ENCODE results near the gene SYT13.

SYT13 gene

DNA sequence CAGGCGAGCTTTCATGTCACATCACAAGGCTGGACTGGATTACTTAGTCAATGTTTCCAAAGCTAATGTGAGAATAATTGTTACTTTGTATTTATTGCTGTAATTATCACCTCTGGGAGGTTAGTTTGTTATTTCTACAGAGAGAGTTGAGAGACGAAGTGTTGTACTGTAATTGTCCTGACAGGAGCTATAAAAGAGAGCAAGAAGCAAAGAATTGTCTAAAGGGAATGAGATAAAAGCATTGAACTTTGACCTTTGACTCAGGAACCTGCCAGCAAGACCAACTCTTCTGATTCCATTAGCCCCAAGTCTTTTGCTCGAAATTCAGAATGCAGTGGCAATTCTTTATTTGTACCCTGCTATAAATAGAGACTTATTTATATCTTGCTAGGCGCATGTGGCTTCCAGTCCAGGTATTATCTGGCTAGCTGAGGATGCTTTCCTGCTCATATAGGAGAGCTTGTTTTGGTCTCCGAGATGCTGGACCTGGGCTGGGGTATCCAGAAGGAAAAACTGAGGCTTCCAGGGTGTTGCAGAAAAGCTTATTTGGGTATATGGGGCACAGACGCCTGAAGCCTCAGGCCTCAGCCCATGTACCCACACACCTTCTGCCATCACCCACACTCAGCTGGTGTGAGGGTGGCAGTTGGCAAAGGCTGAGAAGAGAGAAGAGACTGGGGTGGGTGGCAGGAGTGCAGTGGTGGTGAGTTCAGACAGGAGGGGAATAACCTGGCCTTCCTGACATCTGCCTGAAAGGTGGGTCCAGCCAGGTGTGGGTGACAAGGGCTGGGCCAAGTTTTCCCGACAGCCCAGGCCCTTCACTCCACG, 40.7 kb downstream of the SYT13 start:
- no peak for DNase-seq

- no peak for DNase-seq
Observed at GRCh38 chr11:45243967-45244366, 42.2 kb downstream of the SYT13 start.

GRCh38 chr11:45239733-45240132, 46.4 kb downstream of the SYT13 start:
- DNase-seq, result no peak

GRCh38 chr11:45238724-45239123, 47.4 kb downstream of the SYT13 start:
- DNase-seq, result no peak

GRCh38 chr11:45237711-45238315, 48.3 kb downstream of the SYT13 start:
- no peak for DNase-seq

GRCh38 chr11:45234306-45235006, 51.7 kb downstream of the SYT13 start:
- DNase-seq, result no peak

DNA sequence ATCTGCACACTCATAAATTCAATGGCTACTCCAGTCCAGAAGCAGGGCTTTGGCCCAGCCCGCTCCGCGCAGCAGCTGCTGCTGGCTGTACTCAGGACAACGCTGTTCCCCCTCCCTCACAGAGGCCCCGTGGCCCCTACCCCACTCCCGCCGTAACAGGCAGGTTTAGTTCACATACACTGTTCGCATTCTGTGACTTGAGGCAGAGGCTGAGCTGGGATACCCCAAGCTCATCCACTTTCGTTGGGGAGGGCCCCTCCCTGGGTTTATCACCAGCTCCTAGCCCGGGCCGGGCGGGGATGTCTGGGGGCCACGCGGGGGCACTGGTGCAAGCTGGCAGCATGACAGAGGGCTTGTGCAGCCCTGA, 52.4 kb downstream of the SYT13 start:
- no peak for DNase-seq

- peak in 4 of 6 experiments; percentile 15 to 32 (median 24) for DNase-seq
Observed at GRCh38 chr11:45233121-45233803, 52.9 kb downstream of the SYT13 start.

GRCh38 chr11:45232341-45233080, 53.6 kb downstream of the SYT13 start:
- no peak for DNase-seq

DNA sequence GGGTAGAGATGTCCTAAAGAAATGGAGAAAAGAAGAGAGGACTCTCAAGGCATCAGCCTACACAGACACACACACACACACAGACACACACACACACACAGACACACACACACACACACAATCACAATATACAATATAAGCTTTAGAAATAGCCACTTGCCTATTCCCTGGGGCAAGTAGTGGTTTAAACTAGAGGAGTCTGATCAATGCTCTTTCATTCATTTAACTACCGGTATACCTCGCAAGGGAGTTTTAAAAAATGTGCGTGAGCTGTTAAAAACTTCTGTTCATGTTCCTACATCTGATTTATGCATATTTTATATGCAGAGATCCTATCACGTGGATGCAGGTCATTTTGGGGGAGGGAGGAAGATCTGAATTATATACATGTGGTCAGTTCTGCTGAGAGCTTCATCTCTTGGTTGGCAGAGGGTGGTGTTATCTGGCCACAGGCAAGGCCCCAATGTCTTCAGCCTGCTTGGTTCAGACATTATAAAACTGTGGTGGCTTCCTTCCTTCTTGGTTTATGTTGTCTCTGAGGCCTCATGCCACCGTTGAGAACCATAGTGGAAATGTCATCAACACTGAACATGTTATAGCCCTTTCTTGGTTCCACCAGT, 56.6 kb downstream of the SYT13 start:
- DNase-seq, result no peak

DNA sequence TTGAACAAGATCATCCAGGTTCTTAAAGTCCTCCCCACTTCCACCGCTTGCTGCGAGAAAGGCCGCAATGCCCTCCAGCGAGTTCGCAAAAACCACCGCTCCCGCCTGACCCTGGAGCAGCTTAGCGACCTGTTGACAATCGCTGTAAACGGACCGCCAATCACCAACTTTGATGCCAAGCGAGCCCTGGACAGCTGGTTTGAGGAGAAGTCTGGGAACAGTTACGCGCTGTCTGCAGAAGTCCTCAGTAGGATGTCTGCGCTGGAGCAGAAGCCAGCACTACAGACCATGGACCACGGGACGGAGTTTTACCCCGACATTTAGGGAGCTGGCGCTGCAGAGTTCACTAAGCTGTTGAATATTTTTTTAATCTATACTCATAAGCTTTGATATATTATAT, 58.3 kb downstream of the SYT13 start:
- DNase-seq, result no peak

DNA sequence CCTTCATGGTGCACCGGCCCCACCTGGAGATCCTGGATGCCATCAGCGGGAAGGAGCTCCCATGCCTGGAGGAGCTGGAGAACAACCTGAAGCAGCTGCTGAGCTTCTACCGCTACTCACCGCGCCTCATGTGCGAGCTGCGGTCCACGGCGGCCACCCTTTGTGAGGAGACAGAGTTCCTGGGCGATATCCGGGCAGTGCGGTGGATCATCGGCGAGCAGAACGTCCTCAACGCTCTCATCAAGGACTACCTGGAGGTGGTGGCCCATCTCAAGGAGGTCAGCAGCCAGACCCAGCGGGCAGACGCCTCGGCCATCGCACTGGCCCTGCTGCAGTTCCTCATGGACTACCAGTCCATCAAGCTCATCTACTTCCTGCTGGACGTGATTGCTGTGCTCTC, 59.2 kb downstream of the SYT13 start:
- DNase-seq, result no peak

GRCh38 chr11:45225961-45226871, 59.9 kb downstream of the SYT13 start:
- DNase-seq, result no peak

DNA sequence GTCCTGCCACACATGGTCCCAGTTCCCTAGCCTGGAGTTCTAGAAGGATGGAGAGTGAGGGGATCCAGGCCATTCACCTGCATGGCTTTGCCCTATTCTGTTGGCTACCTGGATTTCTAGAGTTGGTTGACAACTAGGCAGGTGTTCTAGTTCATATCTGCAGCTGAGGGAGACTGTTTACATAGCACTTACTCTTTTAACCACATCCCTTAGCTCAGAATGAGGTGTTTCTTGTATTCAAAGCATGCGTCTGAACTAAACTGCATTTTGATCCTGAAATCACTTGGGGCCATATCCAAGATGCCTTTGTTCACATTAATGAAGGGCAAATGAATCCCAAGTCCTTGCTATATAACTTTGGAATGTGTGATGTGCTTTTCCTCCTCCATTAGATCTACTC, 60.9 kb downstream of the SYT13 start:
- DNase-seq, result no peak

GRCh38 chr11:45224766-45225165, 61.4 kb downstream of the SYT13 start:
- no peak for DNase-seq

DNA sequence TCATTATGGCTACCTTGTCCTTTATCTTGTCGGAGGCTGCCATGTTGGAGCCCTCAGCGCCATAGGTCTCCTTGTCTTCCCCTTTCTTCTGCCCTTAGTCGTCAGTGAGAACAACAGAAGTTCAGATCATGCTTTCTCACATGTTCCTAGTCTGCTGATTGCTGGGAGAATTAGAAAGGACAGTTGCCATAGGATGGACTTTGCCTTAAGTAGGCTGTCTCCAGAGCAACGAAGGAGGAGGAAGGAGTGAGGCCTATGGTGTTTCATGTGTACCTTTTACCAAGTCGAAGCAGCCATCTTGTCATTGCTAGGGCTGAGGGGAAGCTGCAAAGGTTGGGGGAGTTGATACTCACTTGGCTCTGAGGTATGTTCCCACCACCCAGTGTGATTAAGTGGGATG, 62.6 kb downstream of the SYT13 start:
- no peak for DNase-seq

GRCh38 chr11:45219411-45219810, 66.7 kb downstream of the SYT13 start:
- DNase-seq, result no peak

GRCh38 chr11:45218705-45219104, 67.4 kb downstream of the SYT13 start:
- DNase-seq, result no peak

DNA sequence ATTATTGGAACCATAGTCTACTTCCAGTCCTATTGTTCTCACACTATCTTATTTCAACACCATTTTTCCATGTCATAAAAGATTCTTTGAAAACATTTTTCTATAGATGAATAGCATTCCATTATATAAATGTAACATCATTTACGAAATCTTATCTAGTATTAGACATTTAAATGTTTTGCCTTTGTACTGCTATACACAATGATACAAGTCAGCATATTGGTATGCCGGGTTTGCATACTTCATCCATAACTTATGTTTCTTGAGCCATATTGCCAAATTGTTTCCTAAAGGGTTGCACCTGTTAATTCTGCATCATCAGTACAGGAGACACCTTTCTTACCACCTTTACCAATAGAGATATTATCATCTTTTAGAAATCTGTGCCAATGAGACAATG, 68.2 kb downstream of the SYT13 start:
- DNase-seq, result no peak

- no peak for DNase-seq
Observed at GRCh38 chr11:45216901-45217300, 69.2 kb downstream of the SYT13 start.

DNA sequence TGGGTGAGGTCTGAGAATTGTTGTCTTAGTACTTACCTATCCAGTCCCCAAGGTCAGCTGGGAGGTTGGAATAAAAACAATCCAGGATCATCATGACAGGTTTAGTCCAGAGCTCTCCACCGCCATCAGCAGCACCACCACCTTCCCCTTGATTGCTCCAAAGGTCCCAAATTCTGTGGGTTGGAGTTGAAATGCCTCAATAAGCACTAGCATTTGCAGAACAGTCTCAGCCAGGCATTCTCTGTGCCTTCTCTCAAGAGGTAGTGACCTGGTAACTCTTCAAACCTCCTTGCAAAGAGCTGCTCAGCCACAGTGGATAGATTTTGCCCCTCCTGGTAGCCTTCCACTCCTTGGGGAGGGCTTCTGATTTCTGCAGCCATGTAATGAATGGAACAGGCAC, 70.1 kb downstream of the SYT13 start:
- DNase-seq, result no peak

Data from stimulated activated naive CD4-positive, alpha-beta T cell (primary cell).